ENCODE measurements around the gene SETD3.
A peak's percentile ranks its signal among the peaks of the same experiment; 100 is the strongest.

DNA sequence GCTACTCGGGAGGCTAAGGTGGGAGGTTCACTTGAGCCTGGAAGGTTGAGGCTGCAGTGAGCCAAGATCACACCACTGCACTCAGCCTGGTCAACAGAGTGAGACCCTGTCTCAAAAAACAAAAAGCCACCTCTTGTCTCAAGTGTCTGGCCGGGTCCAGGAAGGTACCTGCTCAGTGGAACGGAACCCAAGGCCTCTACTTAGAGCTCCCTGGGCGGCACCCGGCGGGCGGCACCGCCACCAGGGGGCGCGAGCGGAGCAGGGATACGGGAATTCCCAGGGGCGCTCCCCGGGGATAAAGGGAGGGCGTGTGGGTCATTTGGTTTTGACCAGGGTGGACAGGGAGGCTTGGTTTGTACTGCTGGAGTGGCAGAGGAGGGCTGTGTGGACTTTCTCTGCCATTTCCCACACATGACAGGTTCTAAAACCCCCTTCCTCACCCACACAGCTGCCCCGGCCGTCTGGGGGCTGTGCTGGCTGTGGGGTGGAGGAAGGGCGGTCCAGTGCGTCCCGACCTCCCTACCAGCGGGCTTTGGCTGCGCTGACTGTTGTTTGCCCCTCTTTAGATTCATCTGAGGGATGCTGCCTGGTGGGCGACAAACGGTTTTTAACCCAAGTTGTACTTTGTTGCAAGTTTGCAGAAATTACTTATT, 91.4 kb downstream of the SETD3 start:
- TF ChIP-seq CTCF (conservative IDR thresholded peaks at IDR 0.05 in 1 of 2, IDR thresholded peaks at IDR 0.05 in 1 of 2; ENCODE audit: extremely low read depth in 1 of 2, insufficient read depth in 1 of 2, low read depth in 1 of 2, low read length in 2 of 2) (peak; percentile 56 to 81), EZH2 (IDR thresholded peaks at IDR 0.05; ENCODE audit: borderline replicate concordance, low read length) (no peak)
